HG02938 (cell line): ENCODE results near the gene SLC2A13.

ENCODE experiments used
- ATAC-seq: cut with Tn5 transposase; IDR thresholded peaks from one replicate; pipeline ENCODE4 v1.9.1; 2021; ENCODE audit warnings: mild to moderate bottlenecking, moderate library complexity; ENCODE audit not compliant: unreplicated experiment

Gene SLC2A13

GRCh38 chr12:40002178-40003169 lies 103.4 kb downstream of the SLC2A13 start:
- no peak for ATAC-seq

- no peak for ATAC-seq
Measured at GRCh38 chr12:40001406-40001805, 104.5 kb downstream of the SLC2A13 start.

GRCh38 chr12:40000884-40001283 lies 105.0 kb downstream of the SLC2A13 start:
- ATAC-seq = no peak

- no peak for ATAC-seq
Measured at GRCh38 chr12:39993268-39993667, 112.6 kb downstream of the SLC2A13 start.

DNA sequence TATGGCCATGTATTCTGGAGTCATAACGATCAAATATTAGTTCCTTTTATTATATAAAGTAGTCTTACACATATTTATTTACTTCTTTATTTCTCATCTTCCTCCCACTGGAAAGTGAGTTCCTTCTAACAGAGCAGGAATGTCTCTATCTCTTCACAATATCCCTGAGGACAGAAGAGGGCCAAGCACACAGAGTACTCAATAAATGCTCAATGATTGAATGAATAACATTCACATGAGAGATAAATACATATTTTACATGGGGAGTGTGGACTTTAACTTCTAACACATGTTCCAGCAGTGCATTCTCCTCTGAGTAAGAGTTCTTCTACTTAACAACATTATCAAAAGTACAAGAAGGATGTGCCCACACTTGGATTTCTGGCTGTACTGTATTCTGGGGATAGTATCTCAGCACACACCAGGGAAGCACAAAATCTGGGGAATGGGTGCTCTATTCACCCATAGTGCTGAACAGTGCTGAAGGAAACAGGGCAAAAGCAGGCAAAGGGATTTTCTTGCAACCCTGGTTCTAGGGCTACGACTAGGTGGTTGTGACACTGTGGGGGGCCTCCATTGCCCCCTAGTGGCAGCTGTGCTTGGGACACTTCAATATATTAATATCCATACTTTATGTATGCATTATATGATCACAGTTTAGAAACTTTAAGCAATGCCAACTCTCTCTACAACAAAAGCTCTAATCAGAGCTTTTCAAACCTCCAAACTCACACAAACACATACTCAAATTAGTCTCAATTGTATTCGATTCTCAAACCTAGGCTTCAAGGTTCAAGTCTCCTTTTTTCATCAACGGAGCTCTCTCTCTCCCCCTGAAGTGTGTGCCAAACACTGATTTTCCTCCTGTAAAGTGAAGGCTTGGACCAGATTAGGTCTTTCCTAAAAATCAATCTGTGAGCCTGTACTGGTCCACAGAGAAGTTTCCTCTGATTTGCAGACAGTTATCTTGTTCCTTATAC lies 115.5 kb downstream of the SLC2A13 start:
- peak; percentile 94 for ATAC-seq

- ATAC-seq = no peak
Measured at GRCh38 chr12:39989501-39989900, 116.4 kb downstream of the SLC2A13 start.

- ATAC-seq = no peak
Measured at GRCh38 chr12:39988574-39988973, 117.3 kb downstream of the SLC2A13 start.

DNA sequence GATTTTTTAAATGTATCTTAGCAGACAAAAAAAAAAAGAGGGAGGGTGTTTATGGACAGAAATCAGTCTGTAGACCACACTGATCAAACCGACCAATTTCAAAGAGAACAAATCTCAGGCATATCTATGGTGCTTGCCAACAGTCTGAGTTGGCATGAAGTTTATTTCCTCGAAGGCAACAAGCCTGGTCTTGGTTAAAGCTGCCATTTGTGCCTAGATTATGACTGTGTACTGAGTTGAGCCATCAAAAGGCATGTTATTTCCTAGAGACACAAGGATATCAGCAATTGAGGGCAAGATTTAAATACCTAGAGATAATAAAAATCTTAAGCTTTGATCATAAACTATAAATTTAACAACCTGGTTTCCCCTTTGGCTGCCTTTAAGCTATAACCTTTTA lies 119.2 kb downstream of the SLC2A13 start:
- no peak for ATAC-seq

DNA sequence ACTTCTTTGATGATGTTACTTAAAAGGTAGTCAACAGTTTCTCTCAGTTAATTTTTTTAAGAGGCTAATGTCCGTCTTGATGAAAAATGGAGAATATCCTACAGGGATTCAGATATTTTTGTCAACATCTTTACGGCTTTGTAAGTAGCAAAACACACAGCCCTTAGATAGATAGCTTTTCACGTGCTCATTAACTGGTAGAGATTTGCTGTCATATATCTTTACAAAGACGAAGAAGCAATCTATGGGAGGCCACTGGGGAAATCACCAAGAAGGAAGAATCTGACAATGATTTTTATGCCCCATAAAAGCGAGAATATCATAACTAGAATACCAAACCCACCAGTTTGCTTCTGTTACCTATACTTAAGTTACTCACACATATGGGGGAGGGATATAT lies 121.2 kb downstream of the SLC2A13 start:
- no peak for ATAC-seq

DNA sequence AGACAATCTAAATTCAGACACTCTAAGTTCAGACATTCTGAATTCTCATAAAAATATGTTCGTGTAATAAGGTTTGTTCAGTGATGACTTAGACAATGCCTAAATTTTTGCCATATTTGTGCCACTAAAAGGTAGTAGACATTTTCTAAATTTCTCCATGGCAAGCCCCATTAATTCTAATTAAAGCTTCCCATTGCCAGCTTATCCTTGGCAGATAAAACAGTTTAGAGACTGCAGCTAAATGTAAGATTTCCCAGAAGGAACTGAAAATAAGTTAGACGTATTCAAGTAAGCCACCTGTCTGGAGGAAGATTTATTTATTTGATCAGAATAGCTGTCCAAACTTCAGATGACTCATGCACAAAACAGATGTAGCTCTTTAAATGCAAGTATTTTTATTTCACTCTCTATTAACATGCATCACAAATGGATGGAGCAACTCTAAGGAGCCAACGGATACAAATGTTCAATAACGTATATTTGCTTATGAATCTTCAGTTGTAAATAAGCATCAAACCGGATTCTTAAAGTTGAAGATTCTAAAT lies 130.4 kb downstream of the SLC2A13 start:
- no peak for ATAC-seq

GRCh38 chr12:39972119-39972518 lies 133.8 kb downstream of the SLC2A13 start:
- no peak for ATAC-seq

DNA sequence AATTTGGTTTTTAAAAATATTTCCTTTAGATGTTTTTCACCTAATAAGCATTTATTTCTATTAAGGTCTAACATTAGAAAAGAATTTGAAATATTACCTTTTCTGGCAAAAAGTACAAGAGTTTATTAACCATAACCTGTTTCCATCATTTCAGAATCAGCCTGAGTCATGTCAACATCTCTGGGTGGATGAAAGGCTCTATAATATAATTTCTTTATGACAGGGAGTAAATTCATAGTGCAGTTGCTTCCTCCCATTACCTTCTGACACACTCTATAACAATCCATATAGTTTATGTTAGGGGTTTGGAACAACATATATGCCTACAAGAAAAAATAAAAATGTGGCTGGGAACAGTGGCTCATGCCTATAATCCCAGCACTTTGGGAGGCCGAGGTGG lies 134.5 kb downstream of the SLC2A13 start:
- no peak for ATAC-seq

GRCh38 chr12:39966721-39967120 lies 139.2 kb downstream of the SLC2A13 start:
- ATAC-seq = no peak

DNA sequence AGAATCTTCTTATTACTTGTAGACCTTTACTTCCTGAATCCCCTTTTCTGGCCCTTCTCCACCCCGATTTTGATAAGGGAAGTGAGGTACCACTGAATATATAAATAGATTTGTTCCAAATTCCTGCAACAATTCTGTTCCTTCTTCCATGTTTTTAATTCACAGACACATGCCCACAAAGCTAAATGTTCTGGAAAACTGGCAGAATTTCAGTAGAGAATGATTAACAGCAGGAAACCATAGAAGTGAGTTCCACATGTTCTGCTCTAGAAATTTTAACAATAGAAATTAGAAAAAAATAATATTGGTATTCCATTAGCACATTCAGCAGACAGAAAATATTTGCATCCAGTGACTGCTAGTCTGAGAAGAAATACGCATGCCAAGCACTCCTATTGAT lies 139.6 kb downstream of the SLC2A13 start:
- ATAC-seq = no peak

DNA sequence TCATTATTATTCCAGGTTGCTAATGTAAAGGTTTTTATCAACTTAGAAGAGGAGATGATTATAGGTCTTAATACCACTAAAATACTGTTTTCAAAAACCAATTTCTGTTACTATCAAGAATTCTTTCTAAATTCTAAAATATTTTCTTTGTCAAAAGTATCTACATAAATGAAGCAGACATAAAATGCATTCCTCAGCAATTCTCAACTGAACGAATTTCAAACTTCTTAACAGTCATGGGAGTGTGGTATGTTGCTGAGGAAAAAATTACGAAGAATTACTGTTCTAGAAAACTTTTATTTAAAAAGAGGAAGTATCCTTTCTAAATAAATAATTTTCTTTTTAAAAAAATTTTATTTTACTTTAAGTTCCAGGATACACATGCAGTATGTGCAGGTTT lies 146.4 kb downstream of the SLC2A13 start:
- no peak for ATAC-seq

GRCh38 chr12:39959031-39959430 lies 146.8 kb downstream of the SLC2A13 start:
- no peak for ATAC-seq

DNA sequence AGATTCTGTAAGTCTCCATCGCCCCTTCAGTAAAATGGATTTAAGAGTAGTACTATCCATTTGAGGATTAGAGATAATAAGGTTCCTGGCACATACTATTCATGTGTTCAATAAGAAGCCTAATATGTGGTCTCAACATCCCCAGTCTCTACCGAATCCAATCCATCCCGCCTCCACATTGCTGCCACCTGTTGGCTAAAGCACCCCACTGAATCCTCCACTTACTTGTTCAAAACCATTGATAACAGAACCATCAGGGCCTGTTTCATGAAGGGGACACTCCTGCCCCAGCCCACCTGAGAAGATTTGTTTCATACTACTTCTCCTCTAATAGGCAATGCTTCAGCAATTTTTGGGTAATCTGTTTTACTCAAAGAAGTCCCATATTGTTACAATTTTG lies 147.5 kb downstream of the SLC2A13 start:
- no peak for ATAC-seq

DNA sequence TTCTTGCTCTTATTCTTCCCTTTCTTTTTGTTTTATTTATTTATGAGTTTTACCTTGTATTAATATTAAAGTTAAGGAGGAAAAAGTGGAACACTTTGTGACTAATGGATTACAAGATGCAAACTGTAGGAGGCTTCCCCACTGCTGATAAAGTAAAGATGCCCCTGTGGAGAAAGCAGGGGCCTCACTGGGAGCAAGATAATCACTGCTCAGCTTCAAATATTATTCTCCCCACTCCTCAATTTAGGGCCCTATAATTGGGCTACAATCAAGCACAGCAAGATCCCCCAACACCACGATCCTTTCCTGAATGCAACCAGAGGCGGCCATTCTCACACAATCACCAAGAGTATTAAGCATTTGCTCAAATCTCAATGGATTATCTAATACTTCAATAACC lies 149.2 kb downstream of the SLC2A13 start:
- no peak for ATAC-seq

DNA sequence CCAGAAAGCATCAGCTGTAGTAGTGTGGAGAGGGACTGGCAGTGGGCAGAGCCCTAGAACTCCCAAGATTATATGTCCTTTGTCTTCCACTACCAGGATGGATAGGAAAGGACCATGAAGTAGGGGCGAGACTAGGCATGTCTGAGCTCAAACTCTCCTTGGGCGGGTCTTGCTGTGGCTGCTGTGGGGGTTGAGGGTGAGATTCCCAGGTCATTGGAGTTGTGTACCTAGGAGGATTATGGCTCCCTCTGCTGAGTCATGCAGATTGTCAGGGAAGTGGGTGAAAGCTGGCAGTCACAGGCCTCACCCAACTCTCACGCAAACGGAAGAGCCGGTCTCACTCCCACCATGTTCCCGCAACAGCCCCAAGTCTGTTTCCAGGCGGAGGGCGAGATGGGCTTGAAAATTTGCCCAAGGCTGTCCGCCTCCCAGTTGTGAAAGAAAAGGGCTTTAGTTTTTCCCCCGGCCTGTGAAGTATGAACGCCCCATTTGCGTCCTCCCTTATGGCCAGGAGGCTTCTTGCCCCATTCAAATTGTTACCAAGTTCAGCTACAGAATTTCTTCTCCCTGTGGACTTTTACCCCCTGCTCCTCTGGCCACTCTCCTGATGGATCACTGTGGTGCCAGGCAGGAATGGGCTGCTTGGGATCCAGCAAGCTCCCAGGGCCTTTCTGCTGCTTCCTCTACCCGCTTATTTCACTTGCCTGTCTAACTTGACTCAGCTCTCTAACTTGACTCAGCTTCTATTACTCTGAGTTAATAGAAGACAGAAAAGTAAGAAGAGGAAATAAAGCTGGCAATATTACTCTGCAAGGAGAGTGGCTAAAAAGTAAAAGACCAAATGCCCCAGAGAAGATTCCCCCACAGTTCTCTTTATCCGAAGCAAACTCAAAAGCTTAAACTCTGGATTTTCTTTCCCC lies 159.3 kb downstream of the SLC2A13 start:
- no peak for ATAC-seq

- ATAC-seq = no peak
Measured at GRCh38 chr12:39937119-39937518, 168.8 kb downstream of the SLC2A13 start.
